ENCODE data around the gene YAP1. TPM values are rescaled to one million over a fixed set of nuclear protein-coding genes. Genes with fewer than 3 reads are reported as not detected.

Gene YAP1
- total RNA-seq, 1 donor from 2014 or later, result 37.9 TPM

DNA sequence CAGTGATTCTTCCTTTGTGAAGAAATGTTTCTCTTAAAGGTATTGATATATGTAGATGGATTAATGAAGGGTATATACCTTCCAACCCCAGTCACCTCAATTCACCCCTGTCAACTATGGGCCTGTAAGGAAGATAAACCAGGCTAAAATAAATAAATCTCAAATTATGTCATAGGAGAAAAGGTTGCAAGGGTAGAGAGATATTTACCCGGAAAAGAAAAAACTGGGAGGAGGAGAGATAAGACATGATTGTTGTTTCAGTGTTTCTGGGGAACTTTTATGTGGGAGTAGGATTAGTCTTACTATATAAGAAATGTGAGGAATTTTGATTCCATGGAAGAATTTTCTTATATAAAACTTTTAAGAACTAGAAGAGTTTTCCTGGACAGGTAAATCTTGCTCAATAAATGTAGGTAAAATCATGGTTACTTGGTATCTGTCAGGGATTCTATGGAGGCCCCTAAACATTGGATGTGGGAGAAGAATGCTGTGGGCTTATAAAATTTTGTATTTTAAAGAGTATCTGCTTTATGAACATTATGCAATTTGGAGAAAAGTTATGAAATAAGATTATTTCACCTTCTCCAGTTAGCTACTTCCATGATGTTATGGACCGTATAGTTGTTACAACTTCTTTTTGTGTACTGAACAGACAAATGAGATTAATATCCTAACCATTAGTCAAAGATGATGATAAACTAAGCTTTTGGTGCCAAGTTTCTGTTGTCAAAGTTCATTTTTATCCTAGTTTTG, 6.4 kb downstream of the YAP1 start:
- no peak for DNase-seq (ENCODE audit: extremely low read depth, low read depth, low spot score)

GRCh38 chr11:102117472-102118113, 7.3 kb downstream of the YAP1 start:
- no peak for DNase-seq (ENCODE audit: extremely low read depth, low read depth, low spot score)

DNA sequence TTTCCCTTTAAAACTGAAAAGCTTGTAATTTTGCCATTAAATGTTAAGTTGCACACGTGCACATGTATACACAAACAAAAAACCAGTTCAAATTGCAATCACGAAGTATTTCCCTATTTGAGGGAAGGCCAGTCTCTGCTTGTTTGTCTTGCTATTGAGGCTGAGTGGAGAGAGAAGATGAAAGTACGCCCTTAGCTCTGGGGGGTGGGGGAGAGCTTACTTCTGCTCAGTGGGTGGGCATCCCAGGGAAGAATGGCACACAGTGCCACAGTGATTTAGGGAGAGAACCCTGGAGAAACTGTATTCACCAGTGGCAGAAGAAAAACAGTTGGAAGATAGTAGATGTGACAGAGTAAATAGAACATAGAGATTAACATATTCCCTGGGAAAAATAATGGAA, 8.7 kb downstream of the YAP1 start:
- DNase-seq (ENCODE audit: extremely low read depth, low read depth, low spot score), result no peak

DNA sequence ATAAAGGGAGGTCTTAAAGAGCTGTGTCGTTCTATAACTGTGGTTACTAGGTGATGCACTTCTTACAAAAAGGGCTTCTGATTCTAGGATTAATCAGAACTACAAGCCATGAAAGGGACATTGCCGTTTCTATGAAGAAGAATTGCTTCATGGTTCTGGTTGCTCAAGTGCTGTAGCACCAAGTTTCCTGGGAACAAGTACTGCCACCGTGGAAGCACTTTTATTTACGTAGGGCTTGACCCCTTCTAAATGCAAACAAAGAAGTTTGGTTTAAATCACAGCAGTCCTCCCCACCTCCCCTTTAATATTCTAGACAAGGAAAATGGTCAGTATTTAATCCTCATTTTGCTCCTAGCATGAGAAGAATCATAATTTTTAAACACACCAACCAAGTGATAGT, 9.8 kb downstream of the YAP1 start:
- DNase-seq (ENCODE audit: extremely low read depth, low read depth, low spot score), result no peak

DNA sequence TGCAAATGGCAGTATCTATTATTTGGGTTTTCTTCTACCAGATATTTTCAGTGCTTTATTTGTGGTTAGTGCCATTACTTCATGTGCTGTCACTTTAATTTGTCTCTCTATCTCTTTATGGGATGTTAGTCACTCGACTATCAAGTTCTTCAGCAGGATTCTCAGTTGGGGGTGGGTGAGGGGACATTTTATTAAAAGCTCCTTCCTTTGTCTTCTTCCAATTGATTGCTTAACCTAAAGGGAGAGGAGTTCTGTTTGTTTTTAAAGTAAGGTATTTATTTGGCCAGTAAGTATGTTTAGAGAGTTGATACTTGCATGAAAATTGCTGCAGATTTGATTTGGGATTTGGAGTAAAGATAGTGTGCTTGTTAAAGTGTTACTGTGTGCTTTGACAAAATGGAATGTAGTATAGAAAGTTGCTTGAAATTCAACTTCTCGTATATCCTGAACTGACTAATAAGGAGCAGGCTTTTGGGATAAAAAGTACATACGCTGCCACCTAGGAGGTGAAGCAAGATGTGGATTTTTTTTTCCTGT, 10.3 kb downstream of the YAP1 start:
- no peak for DNase-seq (ENCODE audit: extremely low read depth, low read depth, low spot score)

DNA sequence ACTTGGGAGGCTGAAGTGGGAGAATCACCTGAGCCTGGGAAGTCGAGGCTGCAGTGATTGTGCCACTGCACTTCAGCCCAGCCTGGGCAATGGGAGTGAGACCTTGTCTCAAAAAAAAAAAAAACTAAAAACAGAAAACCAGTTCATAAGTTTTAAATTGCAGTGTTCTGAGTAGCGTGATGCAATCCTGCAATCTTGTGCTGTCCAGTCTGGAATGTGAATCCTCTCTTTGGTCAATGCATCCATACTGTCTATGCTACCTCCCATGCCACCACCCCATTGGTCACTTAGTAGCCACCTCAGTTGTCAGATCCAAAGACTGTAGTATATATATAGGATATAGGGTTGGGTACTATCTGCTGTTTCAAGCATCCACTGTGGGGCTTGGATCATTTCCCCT, 11.1 kb downstream of the YAP1 start:
- no peak for DNase-seq (ENCODE audit: extremely low read depth, low read depth, low spot score)

DNA sequence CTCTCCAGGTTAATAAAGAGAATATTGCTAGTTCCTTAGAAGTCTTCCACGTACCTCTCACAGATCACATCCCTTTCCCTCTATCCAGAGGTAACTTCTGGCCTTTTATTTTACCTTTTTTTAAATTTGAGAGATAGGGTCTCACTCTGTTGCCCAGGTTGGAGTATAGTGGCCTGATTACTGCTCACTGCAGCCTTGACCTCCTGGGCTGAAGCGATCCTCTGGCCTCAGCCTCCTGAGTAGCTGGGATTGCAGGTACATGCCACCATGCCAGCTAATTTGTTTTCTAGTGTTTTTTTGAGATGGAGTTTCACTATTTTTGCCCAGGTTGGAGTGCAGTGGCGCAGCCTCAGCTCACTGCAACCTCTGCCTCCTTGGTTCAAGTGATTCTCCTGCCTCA, 24.4 kb downstream of the YAP1 start:
- DNase-seq (ENCODE audit: extremely low read depth, low read depth, low spot score), result no peak

DNA sequence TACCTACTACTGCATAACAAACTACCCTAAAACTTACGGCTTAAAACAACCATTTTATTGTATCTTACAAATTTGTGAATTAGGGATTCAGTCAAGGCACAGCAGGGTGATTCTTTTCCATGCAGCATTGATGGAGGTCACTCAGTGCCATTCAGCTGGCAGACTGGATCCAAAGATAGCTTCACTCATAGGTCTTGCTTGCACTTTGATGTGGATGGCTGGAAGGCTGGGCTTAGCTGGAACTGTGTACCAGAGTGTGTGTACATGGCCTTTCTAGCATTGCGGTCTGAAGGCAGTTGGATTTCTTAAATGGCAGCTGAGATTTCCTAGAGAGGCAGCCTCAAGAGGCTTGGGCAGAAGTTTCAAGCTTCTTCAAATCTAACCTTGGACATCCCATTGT, 25.0 kb downstream of the YAP1 start:
- DNase-seq (ENCODE audit: extremely low read depth, low read depth, low spot score), result no peak

GRCh38 chr11:102138223-102138622, 28.0 kb downstream of the YAP1 start:
- no peak for DNase-seq (ENCODE audit: extremely low read depth, low read depth, low spot score)

- DNase-seq (ENCODE audit: extremely low read depth, low read depth, low spot score), result no peak
Measured at GRCh38 chr11:102138670-102139069, 28.4 kb downstream of the YAP1 start.

DNA sequence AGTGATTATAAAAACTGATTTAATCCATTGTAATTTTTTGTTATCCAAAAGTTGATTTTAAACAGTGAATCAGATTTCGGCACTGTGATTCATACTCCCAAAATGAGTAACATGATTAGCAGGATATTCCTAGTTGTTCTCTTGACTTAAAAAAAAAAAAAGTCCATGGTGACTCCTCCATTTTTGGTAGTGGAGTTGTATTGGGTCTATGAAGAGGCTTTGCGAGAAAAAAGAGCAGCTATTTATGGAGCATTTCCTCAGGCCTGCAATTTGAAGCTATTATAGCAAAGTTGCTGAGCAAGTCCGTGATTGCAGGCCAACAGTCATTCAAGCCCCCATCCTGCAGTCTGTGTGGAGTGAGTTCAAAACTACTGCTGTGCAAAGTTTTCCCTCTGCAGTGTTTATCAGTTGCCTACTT, 28.8 kb downstream of the YAP1 start:
- no peak for DNase-seq (ENCODE audit: extremely low read depth, low read depth, low spot score)

GRCh38 chr11:102142333-102142732, 32.1 kb downstream of the YAP1 start:
- no peak for DNase-seq (ENCODE audit: extremely low read depth, low read depth, low spot score)

DNA sequence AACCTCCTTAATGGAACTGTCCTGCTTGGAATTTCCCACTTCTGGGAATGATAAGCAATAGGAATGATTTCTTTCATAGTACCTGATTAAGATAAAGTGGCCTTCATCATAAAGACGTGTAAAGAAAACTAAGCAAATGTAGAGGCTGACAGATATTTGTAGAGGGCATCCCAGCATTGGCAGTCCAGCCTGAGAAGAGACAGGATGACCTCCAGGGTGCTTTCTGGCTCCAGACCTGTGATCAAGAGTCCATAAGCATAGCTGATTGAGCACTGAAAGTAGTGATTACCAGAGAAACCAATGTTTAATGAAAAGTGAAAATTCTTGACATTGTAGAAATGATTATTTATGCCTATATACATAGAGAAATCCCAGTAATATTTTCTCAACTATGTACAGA, 33.6 kb downstream of the YAP1 start:
- no peak for DNase-seq (ENCODE audit: extremely low read depth, low read depth, low spot score)

GRCh38 chr11:102144357-102145355, 34.4 kb downstream of the YAP1 start:
- no peak for DNase-seq (ENCODE audit: extremely low read depth, low read depth, low spot score)

DNA sequence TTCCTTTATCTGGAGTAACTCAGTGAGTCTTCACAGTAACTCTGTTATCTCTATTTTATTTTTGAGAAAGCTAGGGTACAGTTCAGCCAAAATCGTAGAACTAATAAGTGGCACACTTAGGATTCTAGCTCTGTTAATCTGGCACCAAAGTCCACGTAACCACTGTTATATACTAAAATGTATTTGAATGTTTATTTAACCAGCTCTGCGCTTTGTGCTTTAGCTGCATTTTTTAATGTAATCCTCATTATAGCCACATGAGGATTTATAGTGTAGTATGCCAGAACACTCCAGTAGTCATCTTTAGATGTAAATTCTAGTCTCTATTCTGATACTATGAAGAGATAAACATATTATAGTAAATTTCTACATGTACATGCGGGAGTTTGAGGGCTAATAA, 36.8 kb downstream of the YAP1 start:
- no peak for DNase-seq (ENCODE audit: extremely low read depth, low read depth, low spot score)

DNA sequence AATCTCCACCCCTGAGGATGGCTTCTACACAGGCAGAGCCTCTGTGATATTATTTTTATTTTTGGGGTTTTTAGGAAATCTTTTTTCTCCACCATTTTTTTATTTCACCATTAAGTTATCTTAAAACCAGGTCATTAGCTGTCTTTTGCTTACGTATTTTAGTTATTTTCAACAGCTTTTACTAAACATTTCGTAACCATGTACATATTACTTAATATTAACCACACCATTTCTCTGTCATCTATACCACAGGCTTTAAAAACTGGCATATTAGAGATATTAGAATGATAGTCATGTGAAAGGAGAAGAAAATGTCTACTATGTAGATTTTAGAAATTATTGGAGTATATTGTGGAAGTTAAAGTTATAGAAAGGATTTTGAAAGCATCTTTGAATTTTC, 37.4 kb downstream of the YAP1 start:
- no peak for DNase-seq (ENCODE audit: extremely low read depth, low read depth, low spot score)

- DNase-seq (ENCODE audit: extremely low read depth, low read depth, low spot score), result no peak
Measured at GRCh38 chr11:102148059-102148458, 37.8 kb downstream of the YAP1 start.

DNA sequence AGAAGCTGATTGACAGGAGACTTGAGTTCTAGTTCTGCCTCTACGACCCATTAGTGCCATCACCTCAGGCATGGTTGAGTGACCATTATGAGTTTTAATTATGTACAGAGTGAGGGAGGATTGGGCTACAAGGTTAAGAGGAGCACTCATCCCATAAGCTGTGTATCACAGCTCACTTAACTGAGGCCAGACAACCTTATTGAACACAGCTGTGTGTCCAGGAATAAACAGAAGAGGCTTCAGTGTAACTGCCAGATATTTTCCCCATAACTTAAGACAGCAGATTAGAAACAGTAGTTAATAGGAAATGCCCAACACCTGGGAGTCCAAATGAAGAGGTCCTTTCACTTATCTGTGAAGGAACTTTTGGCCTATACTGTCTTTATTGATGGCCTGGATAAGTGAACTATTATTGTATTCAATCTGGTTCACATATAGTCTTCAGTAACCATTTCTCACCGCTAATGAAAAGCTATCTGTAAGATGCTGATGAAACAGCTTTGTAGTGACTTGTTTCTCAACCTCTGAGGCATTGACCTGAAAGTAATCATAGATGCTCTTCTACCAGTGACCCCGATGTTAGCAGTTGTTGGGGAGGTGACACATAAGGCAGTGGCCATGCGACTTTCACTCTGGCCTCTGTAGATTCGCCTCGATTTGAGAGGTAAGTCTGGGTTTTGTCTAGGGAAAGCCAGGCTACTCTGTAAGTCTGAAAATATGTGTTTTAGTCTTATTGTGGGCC, 41.7 kb downstream of the YAP1 start:
- no peak for DNase-seq (ENCODE audit: extremely low read depth, low read depth, low spot score)

DNA sequence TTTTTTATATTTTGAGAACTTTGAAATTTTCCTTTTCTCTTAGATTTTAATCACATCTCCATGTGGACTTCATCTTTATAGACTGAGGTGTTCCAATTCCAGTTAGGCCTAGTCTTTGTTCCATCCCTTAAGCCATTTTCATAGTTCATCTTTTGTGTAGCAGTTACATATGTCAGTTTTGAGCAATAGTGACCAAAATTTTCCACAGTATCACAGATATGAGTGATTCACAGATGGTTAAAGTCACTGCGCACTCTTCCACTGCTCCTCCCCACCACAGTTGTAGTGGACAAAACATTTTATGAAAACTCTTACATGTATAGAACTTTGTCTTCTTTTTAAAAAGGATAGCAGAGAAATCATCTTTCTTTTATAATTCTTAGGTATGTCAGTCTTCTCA, 42.8 kb downstream of the YAP1 start:
- no peak for DNase-seq (ENCODE audit: extremely low read depth, low read depth, low spot score)

GRCh38 chr11:102154806-102155205, 44.6 kb downstream of the YAP1 start:
- DNase-seq (ENCODE audit: extremely low read depth, low read depth, low spot score), result no peak
